ENCODE results near the gene ARL6IP5. TPM values are rescaled to one million over a fixed set of nuclear protein-coding genes. Genes with fewer than 3 reads are reported as not detected.

Gene ARL6IP5
- total RNA-seq (10 to 100 TPM; 28.7 to 38.9 TPM), polyA plus RNA-seq (10 to 100 TPM; 25.1 to 46.0 TPM)

GRCh38 chr3:69084326-69085167 lies at the start of gene ARL6IP5:
Gene ARL6IP5 (plus strand): TSS chr3:69084937. CDS start chr3:69085048, 111 bp downstream.
- 3% methylated on average over 32 of the region's 32 CpGs for WGBS

More at GRCh38 chr3:69084326-69085167, at the start of gene ARL6IP5:
- TF ChIP-seq SP1 (IDR thresholded peaks at IDR 0.05) (peak; percentile 63), HNF4A (conservative IDR thresholded peaks at IDR 0.05) (peak; percentile 24 to 25), YY1 (IDR thresholded peaks at IDR 0.05) (peak; percentile 95), FOXA2 (IDR thresholded peaks at IDR 0.05) (no peak), TAF1 (conservative IDR thresholded peaks at IDR 0.05) (peak; percentile 45), GABPA (IDR thresholded peaks at IDR 0.05 in 1 of 2, conservative IDR thresholded peaks at IDR 0.05 in 1 of 2) (no peak), REST (IDR thresholded peaks at IDR 0.05) (peak; percentile 39), RXRA (IDR thresholded peaks at IDR 0.05) (peak in 1 of 2 donors; percentile 29), MAX (IDR thresholded peaks at IDR 0.05) (peak; percentile 14), ZBTB33 (IDR thresholded peaks at IDR 0.05) (no peak), FOXA1 (IDR thresholded peaks at IDR 0.05) (peak; percentile 7), RAD21 (IDR thresholded peaks at IDR 0.05) (peak in 1 of 2 donors; percentile 48), JUND (IDR thresholded peaks at IDR 0.05) (peak in 1 of 2 donors; percentile 40)
- peak; percentile 91 for DNase-seq (ENCODE audit: low spot score)
- Histone ChIP-seq H3K27me3 (ENCODE audit: control insufficient read depth in 4 of 4, insufficient read depth in 4 of 4, low read length in 3 of 4) (no peaks in the 10 kb centered on the region), H3K36me3 (ENCODE audit: control insufficient read depth in 4 of 4, insufficient read depth in 3 of 4, low read depth in 1 of 4, low read length in 3 of 4) (no peaks in the 10 kb centered on the region), H3K27ac (ENCODE audit: low read depth in 1 of 2, low read length in 2 of 2) (peak within 1 kb of the TSS; percentile 85 to 94), H3K4me1 (ENCODE audit: control insufficient read depth in 4 of 4, insufficient read depth in 4 of 4, low read length in 3 of 4) (peaks cover 8 to 24% (median 16%) of the 10 kb centered on the region in 4 donors), H3K9ac (ENCODE audit: low read depth in 1 of 2, low read length in 2 of 2) (peak within 1 kb of the TSS; percentile 43 to 91), H3K4me3 (ENCODE audit: low read depth in 1 of 3, low read length in 3 of 3) (peak within 1 kb of the TSS; percentile 83 to 98 (median 97)), H3K9me3 (ENCODE audit: control insufficient read depth in 4 of 4, low read length in 3 of 4) (no peaks in the 10 kb centered on the region)
